T-helper 1 cell treated with Interleukin-12 subunit alpha and Interleukin-12 subunit beta and Interleukin-4 antibody, amounts not matched to agents 30 μg/mL and 1 μg/mL, for 36 hours (primary cell): Measurements from ENCODE around the gene ILDR1.

Source experiments
- H3K27ac Mint-ChIP-seq: one replicate; pipeline ENCODE4 v1.8.0; 2021; ENCODE audit warnings: mild to moderate bottlenecking, mixed read lengths
- H3K27me3 Mint-ChIP-seq: one replicate; pipeline ENCODE4 v1.8.0; 2021; ENCODE audit warnings: low read depth, mixed read lengths
- H3K36me3 Mint-ChIP-seq: one replicate; pipeline ENCODE4 v1.8.0; 2021; ENCODE audit warnings: low read depth, mixed read lengths
- H3K4me1 Mint-ChIP-seq: one replicate; pipeline ENCODE4 v1.8.0; 2021; ENCODE audit warnings: low read depth, mixed read lengths
- H3K4me3 Mint-ChIP-seq: one replicate; pipeline ENCODE4 v1.8.0; 2021; ENCODE audit warnings: mild to moderate bottlenecking, moderate library complexity, mixed read lengths
- H3K9me3 Mint-ChIP-seq: one replicate; pipeline ENCODE4 v1.8.0; 2021; ENCODE audit warnings: mixed read lengths

ILDR1 gene

GRCh38 chr3:122004991-122005565 lies 17.0 kb downstream of the ILDR1 start:
- H3K9me3 Mint-ChIP-seq = no peaks in the 10 kb centered on the region
- no peak overlapping the region for H3K4me3 Mint-ChIP-seq
- peaks cover 4% of the 10 kb centered on the region for H3K27me3 Mint-ChIP-seq
- H3K36me3 Mint-ChIP-seq = peaks cover 1% of the 10 kb centered on the region
- peaks cover 26% of the 10 kb centered on the region for H3K4me1 Mint-ChIP-seq
- peak overlapping the region; percentile 28 for H3K27ac Mint-ChIP-seq

- Mint-ChIP-seq H3K27me3 (peaks cover 4% of the 10 kb centered on the region), H3K36me3 (peaks cover 1% of the 10 kb centered on the region), H3K4me3 (no peak overlapping the region), H3K9me3 (no peaks in the 10 kb centered on the region), H3K27ac (peak overlapping the region; percentile 14), H3K4me1 (peaks cover 22% of the 10 kb centered on the region)
These were observed 17.9 kb downstream of the ILDR1 start for GRCh38 chr3:122004107-122004506.

- Mint-ChIP-seq H3K9me3 (no peaks in the 10 kb centered on the region), H3K27ac (peak overlapping the region; percentile 2), H3K27me3 (peaks cover 4% of the 10 kb centered on the region), H3K4me1 (peaks cover 27% of the 10 kb centered on the region), H3K36me3 (peaks cover 1% of the 10 kb centered on the region), H3K4me3 (no peak overlapping the region)
These were observed 18.4 kb downstream of the ILDR1 start for GRCh38 chr3:122003606-122004005.

- Mint-ChIP-seq H3K27me3 (peaks cover 4% of the 10 kb centered on the region), H3K36me3 (peaks cover 1% of the 10 kb centered on the region), H3K9me3 (no peaks in the 10 kb centered on the region), H3K4me3 (no peak overlapping the region), H3K4me1 (peaks cover 32% of the 10 kb centered on the region), H3K27ac (no peak overlapping the region)
These were observed 18.9 kb downstream of the ILDR1 start for GRCh38 chr3:122003112-122003511.

- Mint-ChIP-seq H3K9me3 (no peaks in the 10 kb centered on the region), H3K27ac (no peak overlapping the region), H3K4me1 (peaks cover 36% of the 10 kb centered on the region), H3K27me3 (peaks cover 4% of the 10 kb centered on the region), H3K4me3 (no peak overlapping the region), H3K36me3 (peaks cover 1% of the 10 kb centered on the region)
These were observed 19.4 kb downstream of the ILDR1 start for GRCh38 chr3:122002611-122003010.

- H3K36me3 Mint-ChIP-seq = peaks cover 1% of the 10 kb centered on the region
- no peak overlapping the region for H3K27ac Mint-ChIP-seq
- peaks cover 41% of the 10 kb centered on the region for H3K4me1 Mint-ChIP-seq
These were observed 20.2 kb downstream of the ILDR1 start for GRCh38 chr3:122001892-122002291.

GRCh38 chr3:122000936-122001605 lies 21.0 kb downstream of the ILDR1 start:
- peaks cover 1% of the 10 kb centered on the region for H3K36me3 Mint-ChIP-seq
- H3K9me3 Mint-ChIP-seq = no peaks in the 10 kb centered on the region
- peaks cover 45% of the 10 kb centered on the region for H3K4me1 Mint-ChIP-seq
- peaks cover 4% of the 10 kb centered on the region for H3K27me3 Mint-ChIP-seq
- H3K27ac Mint-ChIP-seq = no peak overlapping the region
- no peak overlapping the region for H3K4me3 Mint-ChIP-seq

More at GRCh38 chr3:122001892-122002291, 20.2 kb downstream of the ILDR1 start:
- H3K9me3 Mint-ChIP-seq = no peaks in the 10 kb centered on the region
- no peak overlapping the region for H3K4me3 Mint-ChIP-seq
- H3K27me3 Mint-ChIP-seq = peaks cover 4% of the 10 kb centered on the region

GRCh38 chr3:121999931-122000330 lies 22.1 kb downstream of the ILDR1 start:
- H3K36me3 Mint-ChIP-seq = peaks cover 1% of the 10 kb centered on the region
- H3K4me1 Mint-ChIP-seq = peaks cover 51% of the 10 kb centered on the region
- no peak overlapping the region for H3K27ac Mint-ChIP-seq
- H3K27me3 Mint-ChIP-seq = peaks cover 4% of the 10 kb centered on the region
- H3K4me3 Mint-ChIP-seq = no peak overlapping the region
- no peaks in the 10 kb centered on the region for H3K9me3 Mint-ChIP-seq

- H3K27ac Mint-ChIP-seq = peak overlapping the region; percentile 21
- peaks cover 4% of the 10 kb centered on the region for H3K27me3 Mint-ChIP-seq
- no peak overlapping the region for H3K4me3 Mint-ChIP-seq
- H3K4me1 Mint-ChIP-seq = peaks cover 44% of the 10 kb centered on the region
- H3K9me3 Mint-ChIP-seq = no peaks in the 10 kb centered on the region
- H3K36me3 Mint-ChIP-seq = peaks cover 1% of the 10 kb centered on the region
These were observed 23.2 kb downstream of the ILDR1 start for GRCh38 chr3:121998611-121999473.

- H3K27ac Mint-ChIP-seq = peak overlapping the region; percentile 37
- peaks cover 1% of the 10 kb centered on the region for H3K36me3 Mint-ChIP-seq
- no peak overlapping the region for H3K4me3 Mint-ChIP-seq
- H3K4me1 Mint-ChIP-seq = peaks cover 39% of the 10 kb centered on the region
- H3K9me3 Mint-ChIP-seq = no peaks in the 10 kb centered on the region
- H3K27me3 Mint-ChIP-seq = peaks cover 4% of the 10 kb centered on the region
These were observed 23.9 kb downstream of the ILDR1 start for GRCh38 chr3:121998030-121998580.

- Mint-ChIP-seq H3K27ac (no peak overlapping the region), H3K4me1 (peaks cover 36% of the 10 kb centered on the region), H3K27me3 (no peaks in the 10 kb centered on the region), H3K9me3 (no peaks in the 10 kb centered on the region), H3K36me3 (no peaks in the 10 kb centered on the region), H3K4me3 (no peak overlapping the region)
These were observed 24.7 kb downstream of the ILDR1 start for GRCh38 chr3:121997372-121997771.

- peak overlapping the region; percentile 46 for H3K27ac Mint-ChIP-seq
These were observed 25.6 kb downstream of the ILDR1 start for GRCh38 chr3:121996441-121996840.

GRCh38 chr3:121995161-121996137 lies 26.6 kb downstream of the ILDR1 start:
- Mint-ChIP-seq H3K4me3 (no peak overlapping the region), H3K36me3 (no peaks in the 10 kb centered on the region), H3K27ac (peak overlapping the region; percentile 46), H3K4me1 (peaks cover 35% of the 10 kb centered on the region), H3K9me3 (no peaks in the 10 kb centered on the region), H3K27me3 (no peaks in the 10 kb centered on the region)

More at GRCh38 chr3:121996441-121996840, 25.6 kb downstream of the ILDR1 start:
- Mint-ChIP-seq H3K9me3 (no peaks in the 10 kb centered on the region), H3K4me3 (no peak overlapping the region), H3K27me3 (no peaks in the 10 kb centered on the region), H3K4me1 (peaks cover 36% of the 10 kb centered on the region), H3K36me3 (no peaks in the 10 kb centered on the region)
